ENCODE measurements around the gene NEK9.

Gene NEK9

DNA sequence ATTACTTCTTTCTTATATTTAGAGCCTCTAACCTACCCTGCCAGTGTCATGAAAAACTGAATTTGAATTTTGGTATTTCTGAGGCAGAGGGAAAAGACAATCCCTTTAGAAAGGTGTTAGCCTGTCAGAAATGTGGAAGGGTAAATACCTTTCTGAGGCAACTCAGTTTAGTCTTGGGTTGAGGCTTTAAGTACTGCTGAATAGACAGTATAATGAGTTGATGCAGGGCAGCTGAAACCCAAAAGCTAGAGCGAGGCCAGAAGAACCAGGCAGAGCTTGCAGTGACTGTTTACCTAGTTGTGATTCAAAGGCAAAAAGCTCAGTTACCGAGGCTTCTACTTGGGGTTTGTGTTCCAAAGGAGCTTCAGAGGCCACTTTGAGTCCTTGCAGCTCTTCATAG is 38.7 kb downstream of the NEK9 start:
- Histone ChIP-seq H3K27me3 (no peaks in the 10 kb centered on the region), H3K27ac (no peak overlapping the region), H3K4me3 (ENCODE audit: low read depth in 1 of 2, low read length in 1 of 2) (no peak overlapping the region), H3K9me3 (no peaks in the 10 kb centered on the region), H3K36me3 (peaks cover 98% of the 10 kb centered on the region), H3K4me1 (ENCODE audit: control insufficient read depth in 1 of 2, insufficient read depth in 1 of 2, low read depth in 1 of 2, low read length in 1 of 2) (no peaks in the 10 kb centered on the region)
- TF ChIP-seq, protein P1, sequence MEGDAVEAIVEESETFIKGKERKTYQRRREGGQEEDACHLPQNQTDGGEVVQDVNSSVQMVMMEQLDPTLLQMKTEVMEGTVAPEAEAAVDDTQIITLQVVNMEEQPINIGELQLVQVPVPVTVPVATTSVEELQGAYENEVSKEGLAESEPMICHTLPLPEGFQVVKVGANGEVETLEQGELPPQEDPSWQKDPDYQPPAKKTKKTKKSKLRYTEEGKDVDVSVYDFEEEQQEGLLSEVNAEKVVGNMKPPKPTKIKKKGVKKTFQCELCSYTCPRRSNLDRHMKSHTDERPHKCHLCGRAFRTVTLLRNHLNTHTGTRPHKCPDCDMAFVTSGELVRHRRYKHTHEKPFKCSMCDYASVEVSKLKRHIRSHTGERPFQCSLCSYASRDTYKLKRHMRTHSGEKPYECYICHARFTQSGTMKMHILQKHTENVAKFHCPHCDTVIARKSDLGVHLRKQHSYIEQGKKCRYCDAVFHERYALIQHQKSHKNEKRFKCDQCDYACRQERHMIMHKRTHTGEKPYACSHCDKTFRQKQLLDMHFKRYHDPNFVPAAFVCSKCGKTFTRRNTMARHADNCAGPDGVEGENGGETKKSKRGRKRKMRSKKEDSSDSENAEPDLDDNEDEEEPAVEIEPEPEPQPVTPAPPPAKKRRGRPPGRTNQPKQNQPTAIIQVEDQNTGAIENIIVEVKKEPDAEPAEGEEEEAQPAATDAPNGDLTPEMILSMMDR (IDR thresholded peaks at IDR 0.05), result no peak

DNA sequence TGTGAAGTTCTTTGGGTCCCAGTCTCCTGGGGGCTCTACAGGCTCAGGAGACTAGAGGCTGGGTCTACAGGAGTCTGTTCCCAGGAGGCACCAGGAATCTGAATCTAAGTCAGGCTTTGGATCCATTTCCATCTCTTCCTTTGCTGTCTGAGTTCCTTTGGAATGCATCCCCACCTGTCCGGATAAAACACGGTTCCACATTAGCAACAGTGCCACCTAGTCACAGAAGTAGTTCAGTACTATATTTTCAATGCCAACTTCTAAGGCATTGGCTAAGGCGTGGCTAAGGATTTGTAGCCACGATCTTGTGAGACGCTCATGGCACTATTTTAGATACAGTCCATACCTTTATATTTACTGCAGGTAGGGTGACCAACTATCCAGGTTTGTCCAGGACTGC is 42.3 kb downstream of the NEK9 start:
- TF ChIP-seq, protein P1 (IDR thresholded peaks at IDR 0.05), result no peak
- H3K36me3 ChIP-seq, result peaks cover 86% of the 10 kb centered on the region
- H3K4me1 ChIP-seq (ENCODE audit: control insufficient read depth in 1 of 2, insufficient read depth in 1 of 2, low read depth in 1 of 2, low read length in 1 of 2), result no peaks in the 10 kb centered on the region
- no peak overlapping the region for H3K27ac ChIP-seq
- H3K4me3 ChIP-seq (ENCODE audit: low read depth in 1 of 2, low read length in 1 of 2), result no peak overlapping the region
- H3K27me3 ChIP-seq, result no peaks in the 10 kb centered on the region
- no peaks in the 10 kb centered on the region for H3K9me3 ChIP-seq

DNA sequence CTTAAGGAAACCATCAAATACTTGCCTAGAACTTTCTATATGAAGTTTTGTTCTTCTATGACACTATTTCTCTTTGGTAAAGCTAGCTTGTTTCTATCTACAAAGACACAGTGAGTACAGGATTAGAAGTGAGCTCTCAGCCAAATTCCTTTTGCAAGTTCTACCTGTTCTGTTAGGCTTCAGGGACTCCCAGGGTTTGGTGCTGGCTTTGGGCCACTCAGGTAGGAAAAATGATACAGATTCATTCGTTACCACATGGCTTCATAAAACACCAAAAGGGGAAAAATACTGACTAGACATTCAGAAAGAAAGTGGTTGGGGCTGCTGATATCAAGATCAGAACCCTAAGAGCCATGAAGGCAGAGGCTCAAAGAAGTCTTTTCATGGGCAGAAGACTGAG is 43.6 kb downstream of the NEK9 start:
- no peaks in the 10 kb centered on the region for H3K9me3 ChIP-seq
- no peaks in the 10 kb centered on the region for H3K27me3 ChIP-seq
- H3K4me3 ChIP-seq (ENCODE audit: low read depth in 1 of 2, low read length in 1 of 2), result no peak overlapping the region
- TF ChIP-seq, protein P1 (IDR thresholded peaks at IDR 0.05), result no peak
- peaks cover 73% of the 10 kb centered on the region for H3K36me3 ChIP-seq
- H3K27ac ChIP-seq, result no peak overlapping the region
- H3K4me1 ChIP-seq (ENCODE audit: control insufficient read depth in 1 of 2, insufficient read depth in 1 of 2, low read depth in 1 of 2, low read length in 1 of 2), result no peaks in the 10 kb centered on the region

DNA sequence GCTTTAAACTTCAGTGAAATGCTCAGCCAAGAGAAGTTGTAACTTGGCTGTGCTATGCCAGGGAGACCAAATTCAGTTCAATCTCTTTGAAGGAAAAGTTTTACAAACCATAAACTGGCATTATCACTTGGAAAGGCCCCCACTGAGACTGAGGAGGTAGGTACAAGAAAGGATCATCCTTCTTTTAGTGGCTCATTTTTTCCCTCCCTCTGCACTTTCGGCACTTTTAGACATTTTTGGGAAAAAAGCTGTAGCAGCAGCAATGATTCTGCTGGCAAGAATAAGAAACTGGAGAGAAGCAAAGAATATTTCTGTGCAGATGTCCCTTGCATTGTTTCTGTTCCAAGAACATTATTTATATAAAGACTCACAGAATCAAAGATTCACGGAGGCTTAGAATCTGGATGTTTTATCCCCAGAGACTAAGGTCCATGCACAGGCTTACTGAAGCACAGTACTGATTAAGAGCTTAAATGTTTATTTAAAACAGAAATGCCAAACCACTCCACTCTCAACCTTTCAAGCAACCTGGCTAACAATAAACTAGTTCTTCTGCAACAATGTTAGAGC is 45.1 kb downstream of the NEK9 start:
- H3K27ac ChIP-seq, result no peak overlapping the region
- peaks cover 58% of the 10 kb centered on the region for H3K36me3 ChIP-seq

DNA sequence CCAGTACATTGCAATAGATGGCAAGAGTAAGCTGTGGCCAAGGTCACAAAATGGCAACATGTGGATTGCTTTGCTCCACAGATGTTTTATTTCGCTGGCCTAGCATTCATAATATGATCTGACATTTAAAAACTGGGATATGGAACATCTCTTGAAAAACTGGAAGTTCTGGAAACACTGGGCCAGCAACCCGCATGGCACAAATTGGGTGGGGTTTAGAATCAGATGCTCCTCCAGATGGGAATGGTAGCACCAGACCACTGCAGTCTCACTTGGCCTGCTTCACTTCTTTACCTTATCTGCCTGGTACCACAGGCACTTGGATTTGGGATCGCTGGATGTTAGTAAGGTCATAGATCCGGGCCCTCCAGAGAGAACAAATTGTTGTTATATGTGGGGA is 47.3 kb downstream of the NEK9 start:
- Histone ChIP-seq H3K4me1 (ENCODE audit: control insufficient read depth in 1 of 2, insufficient read depth in 1 of 2, low read depth in 1 of 2, low read length in 1 of 2) (no peaks in the 10 kb centered on the region), H3K4me3 (ENCODE audit: low read depth in 1 of 2, low read length in 1 of 2) (no peak overlapping the region), H3K27me3 (no peaks in the 10 kb centered on the region), H3K36me3 (peaks cover 36% of the 10 kb centered on the region), H3K9me3 (no peaks in the 10 kb centered on the region), H3K27ac (no peak overlapping the region)
- TF ChIP-seq, protein P1 (IDR thresholded peaks at IDR 0.05), result no peak

More for the DNA sequence above, 45.1 kb downstream of the NEK9 start:
- TF ChIP-seq, protein P1 (IDR thresholded peaks at IDR 0.05), result no peak
- no peaks in the 10 kb centered on the region for H3K9me3 ChIP-seq
- H3K4me1 ChIP-seq (ENCODE audit: control insufficient read depth in 1 of 2, insufficient read depth in 1 of 2, low read depth in 1 of 2, low read length in 1 of 2), result no peaks in the 10 kb centered on the region
- no peak overlapping the region for H3K4me3 ChIP-seq (ENCODE audit: low read depth in 1 of 2, low read length in 1 of 2)
- H3K27me3 ChIP-seq, result no peaks in the 10 kb centered on the region

DNA sequence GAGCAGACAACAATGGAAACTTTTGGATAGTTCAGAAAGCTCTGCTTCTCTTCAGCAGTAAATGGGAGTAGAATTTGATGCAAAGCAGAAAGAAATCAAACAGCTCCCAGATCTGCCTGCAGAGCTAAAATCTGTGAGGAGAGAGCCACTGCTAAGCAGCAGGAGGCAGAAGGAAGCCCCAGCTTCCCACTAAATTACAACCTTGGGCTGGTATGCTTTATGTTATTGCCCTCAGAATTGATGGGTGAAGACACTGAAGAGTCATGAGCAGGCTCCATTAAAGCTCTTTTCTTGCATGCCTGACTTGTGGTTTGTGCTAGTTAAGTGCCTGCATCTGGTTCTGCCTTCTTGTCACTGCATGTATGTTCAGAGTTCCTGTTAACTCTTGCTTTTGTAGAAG is 49.1 kb downstream of the NEK9 start:
- no peaks in the 10 kb centered on the region for H3K4me1 ChIP-seq (ENCODE audit: control insufficient read depth in 1 of 2, insufficient read depth in 1 of 2, low read depth in 1 of 2, low read length in 1 of 2)
- H3K9me3 ChIP-seq, result no peaks in the 10 kb centered on the region
- peaks cover 18% of the 10 kb centered on the region for H3K36me3 ChIP-seq
- no peak overlapping the region for H3K27ac ChIP-seq
- no peak overlapping the region for H3K4me3 ChIP-seq (ENCODE audit: low read depth in 1 of 2, low read length in 1 of 2)
- TF ChIP-seq, protein P1 (IDR thresholded peaks at IDR 0.05), result no peak
- H3K27me3 ChIP-seq, result no peaks in the 10 kb centered on the region

Data from neutrophil (primary cell).